NCI-H524 (cell line): Measurements from ENCODE around the gene CCNDBP1.

ENCODE experiments used
- DNase-seq, 2 experiments: peaks; one replicate each; lab custom pipeline; 2025; lab: John Stamatoyannopoulos, UW

The CCNDBP1 gene

DNA sequence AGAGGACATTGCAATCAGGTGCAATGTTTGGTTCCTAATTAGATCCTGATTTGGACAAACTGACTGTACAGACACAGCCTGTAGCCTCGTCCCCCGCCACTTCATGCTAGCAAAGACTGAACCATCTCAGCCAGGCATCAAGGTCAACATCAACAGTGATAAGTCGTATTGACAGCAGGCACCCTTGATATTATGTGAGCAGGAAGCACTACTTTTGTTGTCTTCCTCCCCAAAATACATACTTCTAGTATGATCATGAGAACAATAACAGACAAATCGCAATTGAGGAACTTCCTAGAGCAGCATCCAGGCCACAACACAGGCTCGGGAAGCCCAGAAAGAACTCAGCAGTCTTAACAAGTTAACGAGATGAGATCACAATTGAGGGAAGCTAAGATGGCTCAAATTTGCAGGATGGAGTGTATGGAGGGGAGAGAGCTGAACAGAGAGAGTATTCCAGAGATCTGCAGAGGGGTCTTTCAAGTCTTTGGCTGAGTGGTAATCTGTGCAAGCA, 61.1 kb downstream of the CCNDBP1 start:
- no peak for DNase-seq
